DMS153 treated with DMSO at 0.1 percent for 48 hours (cell line): Measurements from ENCODE around the gene HOXA9.
A peak's percentile ranks its signal among the peaks of the same experiment; 100 is the strongest.

Source experiments
- DNase-seq: peaks from one replicate; lab custom pipeline; 2025; ENCODE audit not compliant: unreplicated experiment; lab: John Stamatoyannopoulos, UW

The HOXA9 gene

GRCh38 chr7:27155816-27156507 lies 9.4 kb downstream of the HOXA9 start:
- DNase-seq, result no peak

- peak; percentile 30 for DNase-seq
Observed at GRCh38 chr7:27154901-27155815, 10.2 kb downstream of the HOXA9 start.

GRCh38 chr7:27154369-27154768 lies 11.0 kb downstream of the HOXA9 start:
- no peak for DNase-seq

- no peak for DNase-seq
Observed at GRCh38 chr7:27153526-27153925, 11.8 kb downstream of the HOXA9 start.

- DNase-seq, result no peak
Observed at GRCh38 chr7:27152816-27153442, 12.4 kb downstream of the HOXA9 start.

GRCh38 chr7:27151931-27152815 lies 13.2 kb downstream of the HOXA9 start, which contains the start of gene HOXA3:
Gene HOXA3 (minus strand): TSS chr7:27152583. CDS start chr7:27110640, 41,943 bp downstream.
- DNase-seq, result no peak

GRCh38 chr7:27151341-27151930 lies 13.9 kb downstream of the HOXA9 start:
- no peak for DNase-seq

GRCh38 chr7:27150568-27151340 lies 14.6 kb downstream of the HOXA9 start:
- peak; percentile 88 for DNase-seq

- DNase-seq, result no peak
Observed at GRCh38 chr7:27149842-27150567, 15.3 kb downstream of the HOXA9 start.

GRCh38 chr7:27148756-27149641 lies 16.3 kb downstream of the HOXA9 start:
- no peak for DNase-seq

GRCh38 chr7:27148031-27148755 lies 17.1 kb downstream of the HOXA9 start:
- DNase-seq, result peak; percentile 68

- peak; percentile 85 for DNase-seq
Observed at GRCh38 chr7:27147199-27148030, 17.9 kb downstream of the HOXA9 start, which contains the start of gene HOXA6. Gene HOXA6 (minus strand): TSS chr7:27147774. CDS start chr7:27147749, 25 bp downstream.

- DNase-seq, result no peak
Observed at GRCh38 chr7:27146491-27147198, 18.7 kb downstream of the HOXA9 start.

- DNase-seq, result no peak
Observed at GRCh38 chr7:27145914-27146412, 19.4 kb downstream of the HOXA9 start.

GRCh38 chr7:27145165-27145913 lies 20.0 kb downstream of the HOXA9 start:
- no peak for DNase-seq
